Mucosa of gallbladder (tissue), 1 donor: ENCODE measurements around the gene SLC5A10. TPM values are rescaled to one million over a fixed set of nuclear protein-coding genes. Genes with fewer than 3 reads are reported as not detected.
"Not testable (repeated sequence)": the region's sequence is repeated elsewhere in the genome, so short reads cannot be mapped to it uniquely, and the experiment has no call there.

Source experiments
- DNase-seq: peaks from one replicate; pipeline ENCODE4 v3.0.0-alpha.2; 2020; ENCODE audit warnings: low spot score
- total RNA-seq: library from RNA; stranded (reverse); gene quantifications from one replicate; pipeline ENCODE4 v1.2.1, GENCODE V29; 2021
- donor health status: DM: no; HTN: no; CAD: no.

The SLC5A10 gene
- total RNA-seq, 1 donor from 2014 or later = not detected

DNA sequence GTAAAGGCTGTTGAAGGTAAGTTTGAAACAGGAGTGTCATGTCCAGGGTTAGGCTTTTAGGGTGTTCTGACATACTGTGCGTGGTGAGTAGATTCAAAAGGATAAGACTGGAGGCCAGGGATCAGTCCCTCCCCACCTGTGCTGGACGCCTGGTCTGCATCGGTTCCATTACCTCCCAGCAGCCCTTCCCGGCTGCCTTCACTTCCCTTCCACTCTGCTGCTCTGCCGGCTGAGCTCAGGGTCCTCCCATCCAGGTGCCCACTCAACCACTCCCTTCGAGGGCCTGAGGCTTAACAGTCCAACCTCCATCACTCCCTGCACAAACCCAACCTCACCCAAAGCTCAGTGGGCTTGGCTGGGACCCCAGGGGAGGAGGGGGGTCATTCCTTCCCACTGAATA is 4.1 kb upstream of the SLC5A10 start:
- no peak for DNase-seq

DNA sequence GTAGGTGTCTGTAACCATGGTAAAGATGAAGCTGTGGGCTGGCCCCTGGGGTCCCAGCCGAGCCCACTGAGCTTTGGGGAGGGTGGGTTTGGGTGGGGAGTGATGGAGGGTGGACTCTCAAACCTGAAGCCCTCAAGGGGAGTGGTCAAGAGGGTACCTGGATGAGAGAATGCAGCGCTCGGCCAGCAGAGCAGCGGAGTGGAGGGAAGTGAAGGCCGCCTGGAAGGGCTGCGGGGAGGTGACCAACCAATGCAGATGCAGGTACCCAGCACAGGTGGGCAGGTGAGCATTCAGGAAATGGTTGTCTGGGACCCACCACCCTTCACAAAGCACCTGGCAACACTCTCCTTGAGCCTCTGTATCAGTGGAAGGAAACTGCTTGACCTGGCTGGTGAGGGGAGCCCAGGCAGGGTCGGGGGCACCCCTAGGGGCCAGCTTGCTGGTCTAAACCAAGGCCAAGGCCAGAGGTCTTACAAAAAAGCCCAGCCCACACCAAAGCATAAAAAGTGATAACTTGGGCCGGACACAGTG is 3.4 kb upstream of the SLC5A10 start:
- DNase-seq = no peak

- DNase-seq = no peak
Observed at GRCh38 chr17:18949566-18949965, 2.4 kb upstream of the SLC5A10 start.

DNA sequence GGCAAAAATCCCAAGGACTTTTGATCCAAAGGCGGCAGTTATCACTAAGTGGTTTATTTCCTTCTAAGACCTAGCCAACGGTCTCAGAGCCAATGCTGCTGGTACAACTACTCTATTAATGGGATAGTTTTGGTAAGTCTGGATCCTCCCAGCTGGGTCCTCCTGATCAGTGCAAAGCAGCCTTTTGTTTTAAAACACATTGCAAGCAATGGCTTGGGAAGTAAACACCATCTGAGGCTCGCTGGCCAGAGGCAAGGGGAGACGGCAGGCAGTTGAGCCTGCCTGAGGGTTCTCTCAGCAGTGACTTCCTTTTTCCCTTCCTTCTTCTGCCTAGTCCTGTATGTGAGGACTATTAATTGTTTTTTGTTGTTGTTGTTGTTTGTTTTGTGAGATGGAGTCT is 1.6 kb upstream of the SLC5A10 start:
- DNase-seq = no peak

- peak; percentile 85 for DNase-seq
Observed at GRCh38 chr17:18950944-18951905, 740 bp upstream of the SLC5A10 start.

- no peak for DNase-seq
Observed at GRCh38 chr17:18953231-18953728, 1.3 kb downstream of the SLC5A10 start.

- no peak for DNase-seq
Observed at GRCh38 chr17:18954321-18954720, 2.4 kb downstream of the SLC5A10 start.

DNA sequence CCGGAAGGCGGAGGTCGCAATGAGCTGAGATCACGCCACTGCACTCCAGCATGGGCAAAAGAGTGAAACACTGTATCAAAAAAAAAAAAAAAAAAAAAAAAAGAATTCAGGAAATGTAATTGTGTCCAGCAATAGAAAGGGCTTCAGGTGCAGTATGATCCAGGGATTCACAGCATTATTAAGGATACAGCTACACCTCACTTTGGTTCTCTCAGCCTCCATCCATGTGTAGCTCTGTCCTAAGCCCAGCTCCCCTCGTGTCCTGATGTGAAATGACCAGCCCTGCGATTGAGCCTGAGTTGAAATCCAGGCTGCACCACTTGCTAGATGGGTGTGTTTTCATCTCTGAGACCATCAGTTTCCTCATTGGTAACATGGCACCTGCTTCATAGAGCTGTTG is 3.0 kb downstream of the SLC5A10 start:
- DNase-seq = no peak

- not testable (repeated sequence) for DNase-seq
Observed at GRCh38 chr17:18956021-18956420, 4.1 kb downstream of the SLC5A10 start.

- no peak for DNase-seq
Observed at GRCh38 chr17:18956581-18956980, 4.6 kb downstream of the SLC5A10 start.

DNA sequence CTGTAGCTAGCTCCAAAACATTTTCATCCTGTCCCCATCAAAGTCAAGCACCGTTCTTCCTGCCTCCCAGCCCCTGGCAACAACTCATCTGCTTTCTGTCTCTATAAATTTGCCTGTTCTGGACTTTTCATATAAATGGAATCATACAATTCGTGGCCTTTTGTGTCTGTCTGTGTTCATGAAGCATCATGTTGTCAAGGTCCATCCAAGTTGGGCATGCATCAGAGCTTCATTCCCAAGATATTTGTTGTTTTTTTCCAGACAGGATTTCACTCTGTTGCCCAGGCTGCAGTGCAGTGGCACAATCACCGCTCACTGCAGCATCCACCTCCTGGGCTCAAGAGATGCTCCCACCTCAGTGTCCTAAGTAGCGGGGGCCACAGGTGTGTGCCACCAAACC is 5.9 kb downstream of the SLC5A10 start:
- no peak for DNase-seq

- DNase-seq = no peak
Observed at GRCh38 chr17:18958611-18959010, 6.6 kb downstream of the SLC5A10 start.

- no peak for DNase-seq
Observed at GRCh38 chr17:18959071-18959844, 7.3 kb downstream of the SLC5A10 start.

GRCh38 chr17:18959845-18960240 is 7.9 kb downstream of the SLC5A10 start:
- DNase-seq = no peak

DNA sequence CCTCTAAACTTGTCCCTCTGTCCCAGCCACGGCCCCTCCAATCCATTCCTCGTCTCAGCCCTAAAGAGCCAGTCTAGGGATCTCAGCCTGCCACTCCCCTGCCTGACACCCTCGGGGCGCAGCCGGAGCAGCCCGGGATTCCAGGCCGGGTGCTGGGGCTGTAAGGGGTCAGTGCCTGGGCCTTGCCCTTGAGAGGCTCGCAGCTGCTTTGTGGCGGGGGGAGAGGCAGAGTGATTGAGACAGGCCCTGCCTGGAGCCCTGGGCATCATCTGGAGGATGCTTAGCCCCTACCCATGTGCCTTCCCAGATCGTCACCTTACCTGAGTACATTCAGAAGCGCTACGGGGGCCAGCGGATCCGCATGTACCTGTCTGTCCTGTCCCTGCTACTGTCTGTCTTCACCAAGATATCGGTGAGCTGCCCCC is 8.3 kb downstream of the SLC5A10 start:
- no peak for DNase-seq

GRCh38 chr17:18960803-18961511 is 9.0 kb downstream of the SLC5A10 start:
- DNase-seq = peak; percentile 81

DNA sequence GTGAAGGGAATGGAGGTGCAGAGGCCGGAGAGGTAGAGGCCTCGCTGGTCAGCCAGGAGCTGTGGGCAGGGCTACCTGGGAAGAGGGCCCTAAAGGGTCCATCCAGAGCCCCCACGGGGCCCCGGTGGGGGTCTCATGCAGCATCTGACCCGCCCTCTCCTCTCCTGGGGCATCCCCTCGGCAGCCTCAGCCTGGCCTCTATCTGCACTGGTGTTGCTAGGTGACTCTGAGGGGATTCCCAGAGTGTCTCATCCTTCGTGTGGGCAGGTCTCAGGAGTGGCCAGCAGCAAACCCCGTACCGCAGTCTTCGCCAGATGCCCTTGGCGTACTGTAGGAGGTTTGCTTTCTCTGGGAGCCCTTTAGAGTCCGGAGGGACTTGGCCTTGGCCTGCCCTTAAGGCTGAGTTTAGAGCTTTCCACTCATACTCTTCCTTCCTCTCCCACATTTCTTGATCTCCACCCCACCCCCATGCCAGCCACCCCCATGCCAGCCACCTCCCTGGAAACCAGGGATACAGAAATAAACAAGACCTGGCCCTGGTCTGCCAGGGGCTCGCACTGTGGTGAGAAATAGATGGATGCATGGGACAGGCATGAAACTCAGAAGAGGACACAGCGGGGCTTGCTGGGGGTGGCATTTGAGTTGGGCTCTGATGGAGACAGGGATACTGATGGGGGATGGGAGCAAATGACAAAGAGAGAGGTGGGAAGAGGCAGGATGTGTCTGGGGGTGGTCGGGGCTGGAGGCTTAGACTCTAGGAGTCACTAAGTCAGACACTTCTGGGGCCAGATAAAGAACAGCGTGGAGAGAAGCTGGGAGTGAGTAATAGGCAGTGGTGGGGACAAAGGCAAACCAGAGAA is 9.9 kb downstream of the SLC5A10 start:
- no peak for DNase-seq

DNA sequence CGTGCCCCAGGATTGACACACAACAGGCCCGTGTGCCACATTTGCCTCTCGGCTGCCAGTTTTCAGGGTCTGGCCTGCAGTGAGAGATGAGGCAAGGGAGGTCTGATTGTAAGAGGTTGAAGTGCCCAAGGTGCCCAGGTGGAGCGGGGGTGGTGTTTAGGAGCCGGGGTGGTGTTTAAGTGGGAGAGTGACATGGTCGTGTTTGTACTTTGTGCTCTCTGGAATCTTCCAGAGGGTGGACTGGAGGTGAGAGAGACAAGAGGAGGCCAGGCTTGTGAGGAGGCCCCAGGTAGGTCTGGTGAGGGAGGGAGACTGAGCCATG is 10.5 kb downstream of the SLC5A10 start:
- no peak for DNase-seq

- DNase-seq = no peak
Observed at GRCh38 chr17:18963126-18964017, 11.4 kb downstream of the SLC5A10 start.

- no peak for DNase-seq
Observed at GRCh38 chr17:18964018-18964351, 12.0 kb downstream of the SLC5A10 start.
